ENCODE measurements around the gene IGIP.

IGIP gene

DNA sequence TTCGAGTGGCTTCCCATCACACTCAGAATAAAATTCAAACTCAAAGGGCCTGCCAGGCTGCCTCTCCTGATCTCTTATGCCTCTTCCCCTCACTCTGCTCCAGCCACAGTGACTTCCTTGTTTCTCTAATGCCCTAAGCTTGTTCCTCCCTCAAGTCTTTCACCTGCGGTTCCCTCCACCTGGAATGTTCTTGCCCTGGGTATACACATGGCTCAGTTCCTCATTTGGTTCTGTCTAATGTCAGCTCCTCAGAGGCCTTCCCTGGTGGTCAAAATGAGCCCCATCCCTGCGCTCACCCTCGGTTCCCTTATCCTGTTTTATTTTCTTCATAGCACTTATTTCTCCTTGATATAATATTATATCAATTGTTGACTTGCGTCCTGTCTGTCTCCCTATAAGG lies 36.5 kb downstream of the IGIP start:
- no peak for DNase-seq (ENCODE audit: low read depth)
- no peak overlapping the region for H3K4me3 ChIP-seq (ENCODE audit: low read depth, low read length)
- TF ChIP-seq, protein P1, sequence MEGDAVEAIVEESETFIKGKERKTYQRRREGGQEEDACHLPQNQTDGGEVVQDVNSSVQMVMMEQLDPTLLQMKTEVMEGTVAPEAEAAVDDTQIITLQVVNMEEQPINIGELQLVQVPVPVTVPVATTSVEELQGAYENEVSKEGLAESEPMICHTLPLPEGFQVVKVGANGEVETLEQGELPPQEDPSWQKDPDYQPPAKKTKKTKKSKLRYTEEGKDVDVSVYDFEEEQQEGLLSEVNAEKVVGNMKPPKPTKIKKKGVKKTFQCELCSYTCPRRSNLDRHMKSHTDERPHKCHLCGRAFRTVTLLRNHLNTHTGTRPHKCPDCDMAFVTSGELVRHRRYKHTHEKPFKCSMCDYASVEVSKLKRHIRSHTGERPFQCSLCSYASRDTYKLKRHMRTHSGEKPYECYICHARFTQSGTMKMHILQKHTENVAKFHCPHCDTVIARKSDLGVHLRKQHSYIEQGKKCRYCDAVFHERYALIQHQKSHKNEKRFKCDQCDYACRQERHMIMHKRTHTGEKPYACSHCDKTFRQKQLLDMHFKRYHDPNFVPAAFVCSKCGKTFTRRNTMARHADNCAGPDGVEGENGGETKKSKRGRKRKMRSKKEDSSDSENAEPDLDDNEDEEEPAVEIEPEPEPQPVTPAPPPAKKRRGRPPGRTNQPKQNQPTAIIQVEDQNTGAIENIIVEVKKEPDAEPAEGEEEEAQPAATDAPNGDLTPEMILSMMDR (IDR thresholded peaks at IDR 0.05; ENCODE audit: control insufficient read depth, extremely low read depth, insufficient read depth), result no peak

DNA sequence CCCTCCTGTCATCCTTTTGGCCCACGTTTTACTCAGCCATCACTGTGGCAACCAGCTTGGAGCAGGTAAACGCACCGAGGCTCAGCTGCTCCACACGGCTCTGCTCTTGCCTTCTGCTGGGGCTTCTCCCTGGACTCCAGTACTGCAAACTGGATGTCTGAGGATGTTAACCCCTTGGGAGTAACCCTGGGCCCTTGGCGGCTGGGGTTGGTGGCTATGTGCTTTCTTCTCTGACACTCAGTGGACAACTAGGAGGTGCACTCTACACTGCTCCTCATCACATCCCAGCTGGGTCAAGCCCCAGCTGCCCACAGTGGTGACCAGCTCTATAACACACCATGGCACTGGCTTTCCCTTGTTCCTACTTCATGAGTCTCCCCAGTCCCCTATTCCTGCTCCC lies 37.0 kb downstream of the IGIP start:
- H3K4me3 ChIP-seq (ENCODE audit: low read depth, low read length), result no peak overlapping the region
- TF ChIP-seq, protein P1 (IDR thresholded peaks at IDR 0.05; ENCODE audit: control insufficient read depth, extremely low read depth, insufficient read depth), result no peak
- DNase-seq (ENCODE audit: low read depth), result no peak

DNA sequence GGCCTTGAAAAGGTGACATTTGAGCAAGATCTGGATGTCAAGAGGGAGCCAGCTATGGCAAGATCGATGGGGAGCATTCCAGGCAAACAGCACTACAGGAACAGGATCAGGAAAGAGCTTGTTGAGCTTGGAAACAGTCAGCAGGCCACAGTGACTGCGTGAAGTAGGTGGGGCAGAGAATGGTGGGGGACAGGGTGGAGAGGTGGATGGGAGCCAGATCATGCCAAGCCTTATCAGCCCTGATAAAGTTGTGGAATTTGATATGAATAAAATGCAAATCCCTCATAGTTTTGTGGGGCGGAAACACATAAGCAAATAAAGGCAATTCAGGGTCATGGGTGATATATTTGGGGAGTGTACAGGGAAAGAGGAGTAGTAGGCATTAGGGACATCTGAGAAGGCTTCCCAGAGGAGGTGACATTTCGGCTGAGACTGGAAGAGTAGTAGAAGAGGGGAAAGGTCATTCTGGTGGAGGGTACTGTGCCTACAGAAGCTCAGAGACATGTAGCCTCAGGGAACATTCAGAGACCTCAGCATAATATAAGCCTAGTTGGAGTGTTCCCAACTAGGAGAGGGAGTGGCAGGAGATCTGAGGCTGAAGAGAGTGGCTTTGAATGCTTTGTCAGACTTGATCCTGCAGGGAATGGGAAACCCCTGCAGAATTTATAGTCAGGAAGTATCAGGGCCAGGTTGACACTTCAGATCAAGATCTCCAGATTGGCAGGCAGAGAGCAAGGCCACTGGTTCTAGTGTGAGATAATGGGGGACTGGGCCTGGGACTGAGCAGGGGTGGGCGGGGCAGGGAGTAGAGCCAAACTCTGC lies 39.6 kb downstream of the IGIP start:
- no peak overlapping the region for H3K4me3 ChIP-seq (ENCODE audit: low read depth, low read length)
- no peak for DNase-seq (ENCODE audit: low read depth)

DNA sequence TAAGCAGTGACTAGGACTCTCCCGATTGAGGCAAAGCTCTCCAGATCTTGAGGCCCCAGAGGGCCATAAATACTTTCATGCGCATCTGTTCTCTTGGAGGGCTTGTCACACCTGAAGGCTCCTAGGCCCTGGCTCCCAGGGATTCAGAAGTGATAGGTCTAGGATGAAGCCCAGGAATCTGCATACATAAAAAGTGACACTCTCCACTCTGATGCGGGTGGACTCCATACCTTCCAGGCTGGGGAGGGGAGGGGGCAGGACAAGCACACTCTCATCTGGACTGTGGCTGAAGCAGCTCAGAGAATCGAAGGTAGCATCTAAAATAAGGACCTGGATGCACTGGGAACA lies 40.2 kb downstream of the IGIP start:
- no peak overlapping the region for H3K4me3 ChIP-seq (ENCODE audit: low read depth, low read length)
- DNase-seq (ENCODE audit: low read depth), result no peak
- TF ChIP-seq, protein P1 (IDR thresholded peaks at IDR 0.05; ENCODE audit: control insufficient read depth, extremely low read depth, insufficient read depth), result no peak

More for the DNA sequence above, 39.6 kb downstream of the IGIP start:
- TF ChIP-seq, protein P1 (IDR thresholded peaks at IDR 0.05; ENCODE audit: control insufficient read depth, extremely low read depth, insufficient read depth), result no peak

DNA sequence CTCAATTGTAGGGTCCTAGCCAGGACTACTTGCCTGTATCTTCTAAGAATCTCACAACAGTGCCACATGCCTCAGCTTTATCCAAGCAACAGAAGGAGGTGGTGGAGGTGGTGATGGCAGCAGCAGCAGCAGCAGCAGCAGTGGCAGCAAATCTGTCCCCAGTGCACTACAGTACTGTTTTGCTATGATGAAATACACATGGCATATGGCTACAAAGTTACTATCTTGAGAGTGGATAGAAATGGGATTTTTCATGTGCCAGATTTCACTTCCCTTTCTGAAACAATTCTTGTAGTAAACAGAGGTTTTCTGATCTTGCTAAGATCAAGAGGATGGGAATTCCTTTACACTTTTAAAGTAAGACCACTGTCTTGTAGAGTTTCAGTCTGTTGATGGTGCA lies 41.2 kb downstream of the IGIP start:
- TF ChIP-seq, protein P1 (IDR thresholded peaks at IDR 0.05; ENCODE audit: control insufficient read depth, extremely low read depth, insufficient read depth), result no peak
- DNase-seq (ENCODE audit: low read depth), result no peak

DNA sequence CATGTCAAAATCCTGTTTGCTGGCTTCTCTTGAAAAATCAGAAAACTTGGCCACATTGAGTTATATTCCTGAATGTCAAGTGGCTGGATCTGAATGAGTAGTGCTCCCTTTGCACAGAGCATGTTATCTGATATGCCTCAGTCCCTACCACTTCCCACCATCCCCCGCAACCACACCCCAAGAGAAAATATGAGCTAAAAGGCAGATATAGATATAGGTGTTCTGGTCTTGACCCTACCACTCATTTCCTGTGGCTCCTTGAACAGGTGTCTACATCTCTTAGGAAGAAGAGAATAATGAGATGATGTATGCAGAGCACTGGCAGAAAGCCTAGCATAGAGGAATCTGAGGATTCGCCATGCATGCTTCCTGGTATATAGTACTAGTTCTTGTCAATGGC lies 42.6 kb downstream of the IGIP start:
- no peak for DNase-seq (ENCODE audit: low read depth)
- TF ChIP-seq, protein P1 (IDR thresholded peaks at IDR 0.05; ENCODE audit: control insufficient read depth, extremely low read depth, insufficient read depth), result no peak

More for the DNA sequence above, 41.2 kb downstream of the IGIP start:
- H3K4me3 ChIP-seq (ENCODE audit: low read depth, low read length), result no peak overlapping the region

DNA sequence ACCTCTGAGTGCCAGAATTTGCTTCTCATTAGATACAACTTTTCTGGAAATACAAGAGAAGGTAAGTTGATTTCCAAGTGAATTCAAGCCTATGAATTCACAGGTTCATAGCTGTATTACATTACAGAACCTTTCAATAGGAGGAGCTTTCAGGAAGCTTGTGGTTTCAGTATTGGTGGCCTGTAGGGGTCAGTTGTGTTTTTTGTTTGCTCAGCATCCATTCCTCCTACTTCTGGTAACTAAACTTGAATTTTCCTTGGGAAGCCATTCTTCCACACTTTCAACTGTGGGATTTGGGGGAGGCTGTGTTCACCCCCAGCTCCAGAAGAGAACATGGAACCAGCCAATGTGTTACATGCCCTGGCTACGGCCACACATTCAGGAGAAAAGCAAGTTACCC lies 43.7 kb downstream of the IGIP start:
- DNase-seq (ENCODE audit: low read depth), result no peak
- TF ChIP-seq, protein P1 (IDR thresholded peaks at IDR 0.05; ENCODE audit: control insufficient read depth, extremely low read depth, insufficient read depth), result no peak
- no peak overlapping the region for H3K4me3 ChIP-seq (ENCODE audit: low read depth, low read length)

More for the DNA sequence above, 42.6 kb downstream of the IGIP start:
- no peak overlapping the region for H3K4me3 ChIP-seq (ENCODE audit: low read depth, low read length)
